ENCODE data around the gene LLGL1. TPM values are rescaled to one million over a fixed set of nuclear protein-coding genes. Genes with fewer than 3 reads are reported as not detected.

Gene LLGL1
- total and polyA plus RNA-seq, 2 donors (not counting 1 experiment from before 2014, with no cell fraction given), result 14.9 to 15.2 TPM

DNA sequence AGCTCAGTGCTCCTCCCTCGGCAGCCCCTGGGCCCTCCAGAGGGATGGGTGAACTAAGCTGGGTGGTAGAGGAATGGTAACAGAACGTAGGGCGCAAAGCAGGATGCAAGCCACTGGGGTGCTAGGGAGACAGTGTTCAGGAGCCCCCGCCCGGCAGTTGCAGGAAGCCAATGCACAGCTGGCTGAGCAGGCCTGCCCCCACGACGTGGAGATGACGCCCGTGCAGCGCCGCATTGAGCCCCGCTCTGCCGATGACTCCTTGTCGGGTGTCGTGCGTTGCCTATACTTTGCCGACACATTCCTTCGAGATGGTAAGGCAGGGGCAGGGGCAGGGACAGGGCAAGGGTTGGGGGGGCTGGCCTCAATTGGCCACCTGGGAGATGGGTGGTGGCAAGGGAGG is 12.9 kb downstream of the LLGL1 start:
- POLR2A ChIA-PET, result no interaction called here

GRCh38 chr17:18240449-18240848 is 15.0 kb downstream of the LLGL1 start:
- no peak for ATAC-seq (ENCODE audit: low read depth)
- POLR2A ChIA-PET, result no interaction called here
- intact Hi-C loops (cut with micrococcal nuclease), result no loop called here

More for the DNA sequence above, 12.9 kb downstream of the LLGL1 start:
- Histone ChIP-seq H4K20me1 (ENCODE audit: control insufficient read depth, insufficient read depth, low read length, poor library complexity, severe bottlenecking) (no peaks in the 10 kb centered on the region), H3K36me3 (replicated peaks in 1 of 2; ENCODE audit: control extremely low read depth in 1 of 2, control insufficient read depth in 1 of 2, extremely low read depth in 1 of 2, insufficient read depth in 2 of 2, low read length in 1 of 2) (peaks cover 0 to 18% of the 10 kb centered on the region in 2 experiments), H2AFZ (ENCODE audit: insufficient read depth, low read depth, low read length, poor library complexity, severe bottlenecking) (no peak overlapping the region), H3K4me3 (ENCODE audit: control extremely low read depth in 1 of 5, extremely low read depth in 1 of 5, insufficient read depth in 1 of 5, low read depth in 2 of 5, low read length in 4 of 5) (no peak overlapping the region), H3K9me3 (ENCODE audit: control extremely low read depth in 1 of 3, control insufficient read depth in 2 of 3, insufficient read depth in 1 of 3, low read length in 2 of 3) (no peaks in the 10 kb centered on the region), H3K79me2 (ENCODE audit: control insufficient read depth, insufficient read depth, low read length) (no peaks in the 10 kb centered on the region), H3K4me1 (ENCODE audit: control insufficient read depth in 2 of 2, insufficient read depth in 2 of 2, low read length in 2 of 2) (no peaks in the 10 kb centered on the region), H3K27ac (ENCODE audit: low read length in 2 of 2) (no peak overlapping the region), H3K27me3 (replicated peaks in 1 of 4; ENCODE audit: control extremely low read depth in 1 of 4, control insufficient read depth in 3 of 4, insufficient read depth in 4 of 4, low read length in 3 of 4) (no peaks in the 10 kb centered on the region), H3K4me2 (replicated peaks; ENCODE audit: low read depth, low read length, poor library complexity, severe bottlenecking) (no peak overlapping the region), H3K9ac (ENCODE audit: low read length) (no peak overlapping the region)
- no peaks in the 10 kb centered on the region for H3K27me3 Mint-ChIP-seq
- no peak for TF ChIP-seq EZH2 (IDR thresholded peaks at IDR 0.05; ENCODE audit: borderline replicate concordance, insufficient read depth, low read depth, low read length, poor library complexity, severe bottlenecking)
- TF ChIP-seq, protein P1, sequence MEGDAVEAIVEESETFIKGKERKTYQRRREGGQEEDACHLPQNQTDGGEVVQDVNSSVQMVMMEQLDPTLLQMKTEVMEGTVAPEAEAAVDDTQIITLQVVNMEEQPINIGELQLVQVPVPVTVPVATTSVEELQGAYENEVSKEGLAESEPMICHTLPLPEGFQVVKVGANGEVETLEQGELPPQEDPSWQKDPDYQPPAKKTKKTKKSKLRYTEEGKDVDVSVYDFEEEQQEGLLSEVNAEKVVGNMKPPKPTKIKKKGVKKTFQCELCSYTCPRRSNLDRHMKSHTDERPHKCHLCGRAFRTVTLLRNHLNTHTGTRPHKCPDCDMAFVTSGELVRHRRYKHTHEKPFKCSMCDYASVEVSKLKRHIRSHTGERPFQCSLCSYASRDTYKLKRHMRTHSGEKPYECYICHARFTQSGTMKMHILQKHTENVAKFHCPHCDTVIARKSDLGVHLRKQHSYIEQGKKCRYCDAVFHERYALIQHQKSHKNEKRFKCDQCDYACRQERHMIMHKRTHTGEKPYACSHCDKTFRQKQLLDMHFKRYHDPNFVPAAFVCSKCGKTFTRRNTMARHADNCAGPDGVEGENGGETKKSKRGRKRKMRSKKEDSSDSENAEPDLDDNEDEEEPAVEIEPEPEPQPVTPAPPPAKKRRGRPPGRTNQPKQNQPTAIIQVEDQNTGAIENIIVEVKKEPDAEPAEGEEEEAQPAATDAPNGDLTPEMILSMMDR (IDR thresholded peaks at IDR 0.05), result no peak
- DNase-seq, result no peak
- no peaks in the 10 kb centered on the region for H3K4me1 Mint-ChIP-seq
- intact Hi-C loops (cut with micrococcal nuclease), result no loop called here
- WGBS (ENCODE audit: insufficient coverage), result 91% methylated on average over 9 of the region's 18 CpGs
- CTCF ChIA-PET, result interaction anchor here (1.8 kb wide), 1 partner anchor 10 kb away, joined by 5 read pairs; no protein-coding TSS in a partner anchor
- no peak for ATAC-seq (ENCODE audit: low read depth)
- H3K9me3 Mint-ChIP-seq (ENCODE audit: insufficient read depth), result no peaks in the 10 kb centered on the region
- H3K4me3 Mint-ChIP-seq, result no peak overlapping the region
- no peak overlapping the region for H3K27ac Mint-ChIP-seq

More at GRCh38 chr17:18240449-18240848, 15.0 kb downstream of the LLGL1 start:
- Histone ChIP-seq H3K36me3 (replicated peaks in 1 of 2; ENCODE audit: control extremely low read depth in 1 of 2, control insufficient read depth in 1 of 2, extremely low read depth in 1 of 2, insufficient read depth in 2 of 2, low read length in 1 of 2) (peaks cover 3 to 19% of the 10 kb centered on the region in 2 experiments), H4K20me1 (ENCODE audit: control insufficient read depth, insufficient read depth, low read length, poor library complexity, severe bottlenecking) (no peaks in the 10 kb centered on the region), H3K9me3 (ENCODE audit: control extremely low read depth in 1 of 3, control insufficient read depth in 2 of 3, insufficient read depth in 1 of 3, low read length in 2 of 3) (no peaks in the 10 kb centered on the region), H3K4me3 (ENCODE audit: control extremely low read depth in 1 of 5, extremely low read depth in 1 of 5, insufficient read depth in 1 of 5, low read depth in 2 of 5, low read length in 4 of 5) (no peak overlapping the region), H3K27ac (ENCODE audit: low read length in 2 of 2) (no peak overlapping the region), H3K4me1 (ENCODE audit: control insufficient read depth in 2 of 2, insufficient read depth in 2 of 2, low read length in 2 of 2) (no peaks in the 10 kb centered on the region), H2AFZ (ENCODE audit: insufficient read depth, low read depth, low read length, poor library complexity, severe bottlenecking) (no peak overlapping the region), H3K9ac (ENCODE audit: low read length) (no peak overlapping the region), H3K79me2 (ENCODE audit: control insufficient read depth, insufficient read depth, low read length) (no peaks in the 10 kb centered on the region), H3K4me2 (replicated peaks; ENCODE audit: low read depth, low read length, poor library complexity, severe bottlenecking) (no peak overlapping the region), H3K27me3 (replicated peaks in 1 of 4; ENCODE audit: control extremely low read depth in 1 of 4, control insufficient read depth in 3 of 4, insufficient read depth in 4 of 4, low read length in 3 of 4) (no peaks in the 10 kb centered on the region)
- no peaks in the 10 kb centered on the region for H3K27me3 Mint-ChIP-seq
- TF ChIP-seq, protein P1 (IDR thresholded peaks at IDR 0.05), result no peak
- no peak for TF ChIP-seq EZH2 (IDR thresholded peaks at IDR 0.05; ENCODE audit: borderline replicate concordance, insufficient read depth, low read depth, low read length, poor library complexity, severe bottlenecking)
- WGBS (ENCODE audit: insufficient coverage), result 93% methylated on average over 19 of the region's 19 CpGs
- H3K4me3 Mint-ChIP-seq, result no peak overlapping the region
- no peak overlapping the region for H3K27ac Mint-ChIP-seq
- no peaks in the 10 kb centered on the region for H3K4me1 Mint-ChIP-seq
- CTCF ChIA-PET, result no interaction called here
- no peaks in the 10 kb centered on the region for H3K9me3 Mint-ChIP-seq (ENCODE audit: insufficient read depth)
- no peak for DNase-seq

Measured in B cell (primary cell).